Activated T-helper 2 cell treated with anti-CD3 and anti-CD28 coated beads, Interferon-gamma antibody, Interleukin-2, Interleukin-4, amounts not matched to agents 10 μg/mL and 5 μg/mL and 100 μg/mL, durations not matched to agents 14 hours and 24 hours and 36 hours (primary cell): ENCODE data around the gene NTM. TPM values are rescaled to one million over a fixed set of nuclear protein-coding genes. Genes with fewer than 3 reads are reported as not detected.

Experiments
- DNase-seq: peaks from one replicate; pipeline ENCODE4 v3.0.0; 2021; ENCODE audit warnings: low spot score
- H3K27ac Mint-ChIP-seq: one replicate; pipeline ENCODE4 v1.8.0; 2021; ENCODE audit warnings: mixed read lengths
- H3K27me3 Mint-ChIP-seq: one replicate; pipeline ENCODE4 v1.8.0; 2021; ENCODE audit warnings: low read depth, mixed read lengths
- H3K36me3 Mint-ChIP-seq: one replicate; pipeline ENCODE4 v1.8.0; 2021; ENCODE audit warnings: low read depth, mixed read lengths
- H3K4me1 Mint-ChIP-seq: one replicate; pipeline ENCODE4 v1.8.0; 2021; ENCODE audit warnings: low read depth, mixed read lengths
- H3K4me3 Mint-ChIP-seq: one replicate; pipeline ENCODE4 v1.8.0; 2021; ENCODE audit warnings: low read depth, mild to moderate bottlenecking, moderate library complexity, mixed read lengths
- H3K9me3 Mint-ChIP-seq: one replicate; pipeline ENCODE4 v1.8.0; 2021; ENCODE audit warnings: mixed read lengths
- intact Hi-C: fragments of 100-400 bp; cut with micrococcal nuclease; formaldehyde crosslinking; loops from one replicate; pipeline ENCODE4 v1.15.1; 2023
- total RNA-seq: library from RNA; stranded (reverse); gene quantifications from 2 replicates; pipeline ENCODE4 v1.2.3, GENCODE V29; 2022

The NTM gene
- total RNA-seq, 1 donor from 2014 or later, result not detected

DNA sequence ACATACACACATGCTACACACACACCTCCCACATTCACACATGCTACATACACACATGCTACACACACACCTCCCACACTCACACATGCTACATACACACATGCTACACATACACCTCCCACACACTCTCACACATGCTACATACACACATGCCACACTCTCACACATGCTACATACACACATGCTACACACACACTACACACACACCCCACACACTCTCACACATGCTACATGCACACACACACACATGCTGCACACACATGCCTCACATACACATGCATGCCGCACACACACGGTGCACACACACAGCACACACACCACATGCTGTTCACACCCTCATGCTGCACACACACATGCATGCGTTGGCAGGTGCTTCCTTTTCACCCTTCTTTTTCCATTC is 495.4 kb downstream of the NTM start:
- intact Hi-C loops, result no loop called here
- Mint-ChIP-seq H3K27ac (no peak overlapping the region), H3K9me3 (peaks cover 4% of the 10 kb centered on the region), H3K4me1 (no peaks in the 10 kb centered on the region), H3K27me3 (no peaks in the 10 kb centered on the region), H3K4me3 (no peak overlapping the region), H3K36me3 (no peaks in the 10 kb centered on the region)
- DNase-seq, result no peak

DNA sequence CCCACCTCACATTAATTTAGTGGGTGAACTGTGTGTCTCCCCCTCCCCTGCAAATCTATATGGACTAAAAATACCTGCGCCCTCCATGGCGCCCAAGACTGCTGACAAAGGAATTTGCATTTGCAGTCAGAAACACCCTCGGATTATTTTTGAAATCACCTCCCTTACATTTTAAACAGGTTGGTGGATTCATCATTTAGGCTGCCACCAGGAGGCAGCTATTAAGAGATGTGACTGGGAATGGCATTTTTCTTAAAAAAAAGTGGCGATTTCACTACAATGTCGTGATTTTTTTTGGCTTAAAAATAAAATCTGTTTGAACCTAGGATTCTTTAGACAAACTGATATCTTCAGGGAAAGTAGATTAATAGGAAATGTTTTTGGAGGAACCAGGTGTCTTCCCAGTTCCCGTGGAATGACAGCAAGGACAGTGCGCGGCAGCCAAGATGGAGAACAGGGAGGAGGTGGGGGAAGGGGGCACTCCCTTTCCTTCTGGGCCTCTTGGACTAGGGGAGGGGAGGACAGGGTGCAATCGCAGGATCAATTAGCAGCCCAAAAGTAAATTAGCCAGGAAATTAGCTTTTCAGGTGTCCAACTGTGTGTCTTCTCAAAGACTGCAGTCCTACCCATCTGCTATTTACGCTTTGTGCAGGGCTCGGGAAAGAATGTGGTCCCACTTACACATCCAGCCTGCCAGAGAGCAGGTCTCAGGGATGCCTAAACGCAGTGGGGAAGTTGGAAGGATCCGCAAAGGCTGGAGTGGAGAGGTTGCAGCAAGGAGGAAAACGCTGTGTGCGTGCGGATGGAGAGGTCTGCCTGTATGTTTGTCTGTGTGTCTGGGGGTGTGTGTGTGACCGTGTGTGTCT is 496.4 kb downstream of the NTM start:
- H3K36me3 Mint-ChIP-seq, result no peaks in the 10 kb centered on the region
- H3K4me1 Mint-ChIP-seq, result no peaks in the 10 kb centered on the region
- intact Hi-C loops, result no loop called here
- no peak overlapping the region for H3K4me3 Mint-ChIP-seq
- H3K27me3 Mint-ChIP-seq, result no peaks in the 10 kb centered on the region
- DNase-seq, result no peak
- H3K27ac Mint-ChIP-seq, result no peak overlapping the region
- H3K9me3 Mint-ChIP-seq, result peaks cover 4% of the 10 kb centered on the region

- no peaks in the 10 kb centered on the region for H3K27me3 Mint-ChIP-seq
- H3K4me3 Mint-ChIP-seq, result no peak overlapping the region
- peaks cover 4% of the 10 kb centered on the region for H3K9me3 Mint-ChIP-seq
- H3K4me1 Mint-ChIP-seq, result no peaks in the 10 kb centered on the region
- intact Hi-C loops, result no loop called here
- DNase-seq, result no peak
- no peaks in the 10 kb centered on the region for H3K36me3 Mint-ChIP-seq
- no peak overlapping the region for H3K27ac Mint-ChIP-seq
Observed at GRCh38 chr11:131867457-131868257, 497.2 kb downstream of the NTM start.

DNA sequence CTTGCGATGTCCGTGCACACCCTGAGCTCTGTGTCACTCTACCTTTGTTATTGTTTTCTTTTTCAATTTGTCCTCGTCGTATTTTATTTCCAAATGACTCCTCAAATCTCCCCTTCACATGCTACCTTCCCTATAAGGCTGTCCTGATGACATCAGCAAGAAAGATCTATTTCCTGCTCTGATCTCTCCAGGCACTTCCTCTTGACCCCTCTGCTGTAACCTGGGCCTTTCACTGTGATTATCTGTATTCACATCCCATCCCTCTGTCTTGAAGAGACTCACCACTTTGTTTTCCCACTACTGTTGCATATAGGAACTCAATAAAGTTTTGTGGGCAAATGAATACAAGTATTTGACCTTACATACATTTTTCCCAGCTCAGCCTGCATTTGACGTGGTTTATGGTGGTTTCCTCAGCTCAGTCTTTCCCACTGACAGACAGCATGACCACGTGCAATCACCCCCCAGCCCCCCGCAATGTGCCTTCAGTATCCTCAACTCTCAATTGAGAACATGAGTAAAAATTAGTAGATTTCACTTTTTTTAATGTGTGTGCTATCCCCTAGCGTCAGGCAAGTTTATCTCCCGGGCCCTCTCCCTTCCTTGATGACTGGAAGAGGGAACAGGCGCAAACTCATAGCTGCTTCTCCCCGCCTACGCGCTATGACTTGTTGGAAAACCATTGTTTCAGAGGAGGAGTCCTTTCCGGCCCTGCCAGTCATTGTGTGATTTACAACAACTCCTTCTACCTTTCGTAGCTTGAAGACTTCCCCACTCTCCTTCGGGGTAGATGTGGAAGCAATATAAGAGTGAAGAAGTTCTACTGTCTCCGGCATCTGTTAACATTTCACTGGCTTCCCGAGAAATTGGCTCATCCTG is 498.5 kb downstream of the NTM start:
- Mint-ChIP-seq H3K4me1 (no peaks in the 10 kb centered on the region), H3K9me3 (peaks cover 4% of the 10 kb centered on the region), H3K36me3 (no peaks in the 10 kb centered on the region), H3K4me3 (no peak overlapping the region), H3K27me3 (no peaks in the 10 kb centered on the region), H3K27ac (no peak overlapping the region)
- intact Hi-C loops, result no loop called here
- DNase-seq, result no peak

GRCh38 chr11:131870305-131870704 is 499.9 kb downstream of the NTM start:
- intact Hi-C loops, result no loop called here
- Mint-ChIP-seq H3K4me3 (no peak overlapping the region), H3K4me1 (no peaks in the 10 kb centered on the region), H3K27me3 (no peaks in the 10 kb centered on the region), H3K27ac (no peak overlapping the region), H3K36me3 (no peaks in the 10 kb centered on the region), H3K9me3 (peaks cover 4% of the 10 kb centered on the region)
- no peak for DNase-seq

DNA sequence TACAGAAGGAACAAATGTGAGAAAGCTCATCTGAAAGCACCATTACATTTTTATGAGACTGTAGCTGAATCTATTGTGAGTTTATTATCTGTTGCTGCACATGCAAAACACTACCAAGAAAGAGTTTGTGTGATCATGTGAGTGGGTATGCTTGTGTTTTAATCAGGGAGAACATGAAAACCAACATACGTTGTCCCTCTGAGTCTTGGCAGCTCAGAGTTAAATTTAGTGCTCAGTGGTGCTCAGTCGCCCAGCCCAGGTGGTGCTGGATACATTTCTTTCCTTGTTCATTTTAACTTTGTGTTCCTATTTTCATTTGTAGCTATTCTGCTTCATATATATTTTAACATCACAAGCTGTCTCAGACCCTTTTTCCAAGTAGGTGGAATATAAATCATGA is 500.6 kb downstream of the NTM start:
- Mint-ChIP-seq H3K4me1 (no peaks in the 10 kb centered on the region), H3K27me3 (no peaks in the 10 kb centered on the region), H3K36me3 (no peaks in the 10 kb centered on the region), H3K9me3 (peaks cover under 1% of the 10 kb centered on the region), H3K27ac (no peak overlapping the region), H3K4me3 (no peak overlapping the region)
- no peak for DNase-seq
- intact Hi-C loops, result no loop called here

DNA sequence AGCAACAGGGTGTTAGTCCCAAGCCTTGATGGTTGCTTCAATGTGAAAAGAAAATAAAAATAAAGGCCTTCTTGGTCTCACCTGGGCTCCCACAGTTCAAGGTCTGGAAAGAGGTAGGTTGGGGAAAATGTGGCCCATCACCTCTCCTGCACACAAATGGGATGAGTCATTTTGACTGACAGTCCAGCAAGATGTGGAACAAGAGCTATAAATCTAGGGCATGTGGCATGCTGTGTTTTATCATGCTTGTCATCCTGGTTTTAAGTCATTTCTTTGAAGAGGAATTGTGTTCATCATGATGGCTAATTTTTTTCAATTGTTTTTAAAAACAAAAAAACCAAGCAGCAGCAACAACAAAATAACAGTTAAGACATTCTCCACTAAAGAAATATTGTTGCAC is 503.7 kb downstream of the NTM start:
- Mint-ChIP-seq H3K27me3 (no peaks in the 10 kb centered on the region), H3K27ac (no peak overlapping the region), H3K4me1 (no peaks in the 10 kb centered on the region), H3K4me3 (no peak overlapping the region), H3K36me3 (no peaks in the 10 kb centered on the region), H3K9me3 (no peaks in the 10 kb centered on the region)
- no peak for DNase-seq
- intact Hi-C loops, result no loop called here

DNA sequence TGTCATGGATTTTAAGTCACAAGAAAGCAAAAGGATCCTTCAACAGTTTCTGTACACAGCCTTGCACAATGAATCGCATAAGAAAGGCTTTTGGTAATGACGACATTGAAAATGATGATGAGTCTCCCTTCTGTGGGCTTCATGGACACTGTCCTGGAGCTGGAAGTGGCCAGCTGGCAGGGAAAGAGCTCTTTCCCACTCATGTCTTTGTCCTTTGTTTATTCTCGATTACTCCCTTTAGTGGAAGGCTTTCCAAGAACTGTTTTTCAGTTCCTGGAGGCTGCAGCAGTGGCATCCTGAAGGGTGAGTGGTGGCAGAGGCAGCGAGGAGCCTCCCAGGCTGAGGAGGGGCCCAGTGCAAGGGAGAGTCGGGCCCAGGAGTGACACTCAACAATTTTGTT is 505.2 kb downstream of the NTM start:
- no peak overlapping the region for H3K4me3 Mint-ChIP-seq
- H3K27me3 Mint-ChIP-seq, result no peaks in the 10 kb centered on the region
- intact Hi-C loops, result no loop called here
- H3K27ac Mint-ChIP-seq, result no peak overlapping the region
- H3K4me1 Mint-ChIP-seq, result no peaks in the 10 kb centered on the region
- no peaks in the 10 kb centered on the region for H3K36me3 Mint-ChIP-seq
- no peak for DNase-seq
- no peaks in the 10 kb centered on the region for H3K9me3 Mint-ChIP-seq

- no peaks in the 10 kb centered on the region for H3K27me3 Mint-ChIP-seq
- intact Hi-C loops, result no loop called here
- no peaks in the 10 kb centered on the region for H3K4me1 Mint-ChIP-seq
- H3K27ac Mint-ChIP-seq, result no peak overlapping the region
- no peaks in the 10 kb centered on the region for H3K9me3 Mint-ChIP-seq
- no peak for DNase-seq
- no peak overlapping the region for H3K4me3 Mint-ChIP-seq
- H3K36me3 Mint-ChIP-seq, result no peaks in the 10 kb centered on the region
Observed at GRCh38 chr11:131877246-131877942, 507.0 kb downstream of the NTM start.

DNA sequence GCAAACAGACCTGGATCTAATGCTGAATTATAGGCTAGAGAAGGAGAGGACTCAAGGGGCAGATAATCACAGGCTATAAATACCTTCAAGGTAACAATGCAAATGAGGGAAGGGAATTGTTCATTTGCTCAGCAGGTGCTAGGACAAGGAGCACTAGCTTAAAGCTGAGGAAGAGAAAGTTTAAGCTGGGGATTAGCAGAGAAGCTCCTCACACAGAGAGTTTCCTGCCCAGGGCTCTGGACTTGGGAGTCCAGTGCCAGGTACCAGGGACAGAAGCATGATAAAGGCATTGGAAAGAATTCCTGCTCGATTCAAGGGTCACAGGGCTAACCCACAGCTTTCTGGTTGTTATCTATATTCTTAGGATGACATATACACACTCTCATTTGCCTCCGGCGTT is 509.9 kb downstream of the NTM start:
- intact Hi-C loops, result no loop called here
- DNase-seq, result no peak
- H3K27ac Mint-ChIP-seq, result no peak overlapping the region
- H3K4me3 Mint-ChIP-seq, result no peak overlapping the region
- H3K27me3 Mint-ChIP-seq, result no peaks in the 10 kb centered on the region
- no peaks in the 10 kb centered on the region for H3K36me3 Mint-ChIP-seq
- H3K4me1 Mint-ChIP-seq, result no peaks in the 10 kb centered on the region
- no peaks in the 10 kb centered on the region for H3K9me3 Mint-ChIP-seq

DNA sequence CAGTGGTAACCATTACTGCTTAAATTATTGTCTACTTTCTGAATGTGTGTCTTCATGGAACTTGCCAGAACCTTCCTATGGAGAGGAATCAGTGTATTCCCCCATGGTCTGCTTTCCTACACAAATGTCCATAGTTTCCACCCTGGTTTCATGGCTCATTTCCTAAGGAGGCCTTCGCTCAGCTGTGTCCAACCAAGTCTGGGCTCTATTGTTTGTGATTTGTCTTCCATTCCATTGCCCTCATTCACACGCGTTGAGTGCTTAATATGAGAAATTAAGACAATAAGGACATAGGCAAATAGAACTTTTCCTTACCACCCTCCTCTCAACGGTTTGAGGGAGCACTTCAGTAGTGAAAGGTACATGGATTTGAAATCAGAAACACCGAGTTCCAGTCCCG is 510.6 kb downstream of the NTM start:
- no peak overlapping the region for H3K27ac Mint-ChIP-seq
- H3K9me3 Mint-ChIP-seq, result no peaks in the 10 kb centered on the region
- H3K36me3 Mint-ChIP-seq, result no peaks in the 10 kb centered on the region
- no peaks in the 10 kb centered on the region for H3K27me3 Mint-ChIP-seq
- intact Hi-C loops, result no loop called here
- no peak for DNase-seq
- no peaks in the 10 kb centered on the region for H3K4me1 Mint-ChIP-seq
- H3K4me3 Mint-ChIP-seq, result no peak overlapping the region

DNA sequence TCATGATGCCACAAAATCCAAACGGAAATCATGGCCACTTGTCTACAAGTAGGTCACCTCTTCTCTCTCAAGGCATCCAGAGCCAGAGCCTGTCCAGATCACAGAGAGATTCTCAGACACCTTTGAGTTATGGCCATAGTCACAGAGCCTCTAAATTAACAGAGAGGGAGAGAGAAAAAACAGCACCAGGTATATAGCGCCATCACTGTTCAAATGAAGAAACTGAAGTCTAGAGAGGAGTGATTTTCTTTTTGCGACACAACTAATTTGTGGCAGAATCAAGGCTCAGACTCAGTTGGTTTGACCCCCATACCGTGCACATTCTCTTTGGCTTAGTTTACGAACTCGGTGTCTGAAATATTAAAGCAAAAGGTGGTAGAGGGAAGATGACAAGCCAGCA is 512.9 kb downstream of the NTM start:
- Mint-ChIP-seq H3K4me1 (no peaks in the 10 kb centered on the region), H3K4me3 (no peak overlapping the region), H3K36me3 (no peaks in the 10 kb centered on the region), H3K27ac (no peak overlapping the region), H3K9me3 (no peaks in the 10 kb centered on the region), H3K27me3 (no peaks in the 10 kb centered on the region)
- intact Hi-C loops, result no loop called here
- DNase-seq, result no peak
